Caco-2 (cell line): ENCODE data around the gene LTA4H. TPM values are rescaled to one million over a fixed set of nuclear protein-coding genes. Genes with fewer than 3 reads are reported as not detected.

Experiments
- BruUV-seq: library from RNA; stranded (reverse); fragments of 400-500 nt; replicated peaks from 2 replicates; lab custom pipeline; 2021; lab: Mats Ljungman, UMichigan
- CTCF ChIA-PET: fragments of 300-600 bp; sonication (Branson Sonifier 250); formaldehyde crosslinking; loops from one replicate; lab custom pipeline; 2022; ENCODE audit warnings: antibody characterized with exemption; lab: Charles Lee
- POLR2A ChIA-PET: fragments of 300-600 bp; sonication (Branson Sonifier 250); formaldehyde crosslinking; loops from one replicate; lab custom pipeline; 2022; ENCODE audit warnings: antibody characterized with exemption; lab: Charles Lee
- DNase-seq, 2 experiments: peaks; one replicate each; pipeline versions ENCODE4 v3.0.0 to v3.0.0-alpha.2; 2020 to 2022
- H3K27me3 ChIP-seq: replicated peaks from 2 replicates; pipeline ENCODE4 v1.6.0; 2011; ENCODE audit warnings: low read length; ENCODE audit not compliant: control insufficient read depth, insufficient read depth
- H3K36me3 ChIP-seq: 2 replicates; pipeline ENCODE4 v1.5.1; 2011; ENCODE audit warnings: low read length; ENCODE audit not compliant: control insufficient read depth, insufficient read depth
- H3K4me1 ChIP-seq: fragments of 250-450 bp; sonication (Bioruptor Pico); 2 replicates; pipeline ENCODE4 v1.5.1; 2020; ENCODE audit warnings: mild to moderate bottlenecking
- H3K4me3 ChIP-seq: 2 replicates; pipeline ENCODE4 v1.5.1; 2011; ENCODE audit warnings: low read depth, mild to moderate bottlenecking, control low read depth, low read length
- H3K9me3 ChIP-seq: fragments of 250-450 bp; sonication (Bioruptor Pico); 2 replicates; pipeline ENCODE4 v1.5.1; 2020; ENCODE audit warnings: mild to moderate bottlenecking, moderate library complexity
- H3K27ac Mint-ChIP-seq: one replicate; pipeline ENCODE4 v1.8.0; 2022; ENCODE audit warnings: mixed read lengths; ENCODE audit not compliant: unreplicated experiment
- H3K27me3 Mint-ChIP-seq: one replicate; pipeline ENCODE4 v1.8.0; 2022; ENCODE audit warnings: mixed read lengths; ENCODE audit not compliant: insufficient read depth, unreplicated experiment
- H3K36me3 Mint-ChIP-seq: one replicate; pipeline ENCODE4 v1.8.0; 2022; ENCODE audit warnings: mild to moderate bottlenecking, mixed read lengths; ENCODE audit not compliant: insufficient read depth, unreplicated experiment
- H3K4me1 Mint-ChIP-seq: one replicate; pipeline ENCODE4 v1.8.0; 2022; ENCODE audit warnings: low read depth, mixed read lengths; ENCODE audit not compliant: unreplicated experiment
- H3K4me3 Mint-ChIP-seq: one replicate; pipeline ENCODE4 v1.8.0; 2022; ENCODE audit warnings: mild to moderate bottlenecking, moderate library complexity, mixed read lengths; ENCODE audit not compliant: unreplicated experiment
- H3K9me3 Mint-ChIP-seq: one replicate; pipeline ENCODE4 v1.8.0; 2022; ENCODE audit warnings: mixed read lengths; ENCODE audit not compliant: unreplicated experiment
- intact Hi-C: fragments of 100-400 bp; cut with micrococcal nuclease; formaldehyde crosslinking; loops from one replicate; pipeline ENCODE4 v1.10.0; 2022; ENCODE audit not compliant: unreplicated experiment
- total RNA-seq: library from RNA; stranded (reverse); gene quantifications from 2 replicates; pipeline ENCODE4 v1.2.3, GENCODE V29; 2022
- TF ChIP-seq, protein P1 (sequence below), 2 experiments: fragments of 200-600 bp in 1 of 2; IDR thresholded peaks; 1 replicate in 1 of 2; 2 replicates in 1 of 2; pipeline versions ENCODE4 v1.5.1 to v1.8.0; 2011 to 2022; ENCODE audit warnings: antibody characterized with exemption in 1 of 2, control low read depth in 1 of 2, inconsistent platforms in 1 of 2, low read depth in 1 of 2, low read length in 1 of 2, mild to moderate bottlenecking in 1 of 2, moderate library complexity in 1 of 2; ENCODE audit not compliant: insufficient read depth in 1 of 2, severe bottlenecking in 1 of 2, unreplicated experiment in 1 of 2

The LTA4H gene
- total RNA-seq, 1 experiment from 2014 or later: 56.7 TPM

DNA sequence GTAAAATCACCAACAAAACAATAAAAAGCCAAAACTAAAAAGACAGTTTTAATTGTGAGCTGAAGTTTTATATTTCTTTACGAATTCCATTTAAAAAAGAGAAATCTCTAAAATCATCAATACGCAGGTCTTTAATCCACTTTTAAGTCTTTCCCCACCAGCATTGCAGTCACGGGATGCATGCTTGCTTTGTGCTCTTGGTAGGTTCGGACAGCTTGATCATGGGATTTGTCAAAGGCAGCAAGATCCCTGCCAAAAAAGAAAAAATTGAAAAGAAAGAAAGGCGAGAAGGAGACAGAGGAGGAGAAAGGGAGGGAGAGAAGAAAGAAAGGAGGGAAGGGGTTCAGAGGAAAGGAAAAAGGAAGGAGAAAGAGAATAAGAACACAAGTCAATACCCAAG is 34.5 kb downstream of the LTA4H start:
- no peaks in the 10 kb centered on the region for H3K9me3 Mint-ChIP-seq
- H3K9me3 ChIP-seq: no peaks in the 10 kb centered on the region
- no peak overlapping the region for H3K4me3 ChIP-seq
- ChIA-PET CTCF (no interaction called here), POLR2A (no interaction called here)
- H3K36me3 ChIP-seq: no peaks in the 10 kb centered on the region
- H3K27me3 ChIP-seq: no peaks in the 10 kb centered on the region
- peaks cover 5% of the 10 kb centered on the region for H3K36me3 Mint-ChIP-seq
- intact Hi-C loops: no loop called here
- TF ChIP-seq, protein P1, sequence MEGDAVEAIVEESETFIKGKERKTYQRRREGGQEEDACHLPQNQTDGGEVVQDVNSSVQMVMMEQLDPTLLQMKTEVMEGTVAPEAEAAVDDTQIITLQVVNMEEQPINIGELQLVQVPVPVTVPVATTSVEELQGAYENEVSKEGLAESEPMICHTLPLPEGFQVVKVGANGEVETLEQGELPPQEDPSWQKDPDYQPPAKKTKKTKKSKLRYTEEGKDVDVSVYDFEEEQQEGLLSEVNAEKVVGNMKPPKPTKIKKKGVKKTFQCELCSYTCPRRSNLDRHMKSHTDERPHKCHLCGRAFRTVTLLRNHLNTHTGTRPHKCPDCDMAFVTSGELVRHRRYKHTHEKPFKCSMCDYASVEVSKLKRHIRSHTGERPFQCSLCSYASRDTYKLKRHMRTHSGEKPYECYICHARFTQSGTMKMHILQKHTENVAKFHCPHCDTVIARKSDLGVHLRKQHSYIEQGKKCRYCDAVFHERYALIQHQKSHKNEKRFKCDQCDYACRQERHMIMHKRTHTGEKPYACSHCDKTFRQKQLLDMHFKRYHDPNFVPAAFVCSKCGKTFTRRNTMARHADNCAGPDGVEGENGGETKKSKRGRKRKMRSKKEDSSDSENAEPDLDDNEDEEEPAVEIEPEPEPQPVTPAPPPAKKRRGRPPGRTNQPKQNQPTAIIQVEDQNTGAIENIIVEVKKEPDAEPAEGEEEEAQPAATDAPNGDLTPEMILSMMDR (IDR thresholded peaks at IDR 0.05; ENCODE audit: insufficient read depth in 1 of 2, low read depth in 1 of 2, low read length in 1 of 2, severe bottlenecking in 1 of 2, unreplicated experiment in 1 of 2): no peak
- peaks cover 19% of the 10 kb centered on the region for H3K4me1 Mint-ChIP-seq
- BruUV-seq: no TSS peak
- no peak for DNase-seq
- no peak overlapping the region for H3K4me3 Mint-ChIP-seq
- no peak overlapping the region for H3K27ac Mint-ChIP-seq
- no peaks in the 10 kb centered on the region; the same call in 1 of the 2 replicates for H3K4me1 ChIP-seq
- no peaks in the 10 kb centered on the region for H3K27me3 Mint-ChIP-seq

DNA sequence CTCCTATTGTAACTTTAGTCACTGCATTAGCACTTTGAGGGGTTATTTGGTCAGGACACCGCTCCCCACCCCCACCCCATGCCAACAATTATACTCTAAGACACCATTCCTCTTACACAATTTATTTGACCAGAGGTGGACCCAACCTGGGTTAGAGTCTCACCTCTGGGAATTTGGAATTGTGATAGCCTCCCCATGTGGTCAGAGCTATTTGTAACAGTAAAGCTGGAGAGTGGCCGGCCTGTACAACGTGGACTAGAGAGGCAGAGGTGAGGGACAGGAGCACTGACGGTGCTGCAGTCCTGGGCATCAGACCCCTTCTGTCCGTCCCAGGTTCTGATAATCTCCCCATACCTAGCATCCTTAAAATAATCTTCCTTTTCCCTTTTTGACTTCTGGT is 35.9 kb downstream of the LTA4H start:
- H3K9me3 ChIP-seq: no peaks in the 10 kb centered on the region
- intact Hi-C loops: loop anchor here (1.0 to 10.0 kb wide), 3 partner anchors 40 to 415 kb away; no protein-coding TSS in a partner anchor
- H3K27me3 ChIP-seq: no peaks in the 10 kb centered on the region
- no peak overlapping the region for H3K4me3 ChIP-seq
- H3K9me3 Mint-ChIP-seq: no peaks in the 10 kb centered on the region
- CTCF ChIA-PET: interaction anchor here (1.6 to 2.3 kb wide), 3 partner anchors 34 to 81 kb away, joined by 4 to 24 read pairs (median 9); no protein-coding TSS in a partner anchor
- H3K4me3 Mint-ChIP-seq: no peak overlapping the region
- BruUV-seq: no TSS peak
- TF ChIP-seq, protein P1 (IDR thresholded peaks at IDR 0.05; ENCODE audit: insufficient read depth in 1 of 2, low read depth in 1 of 2, low read length in 1 of 2, severe bottlenecking in 1 of 2, unreplicated experiment in 1 of 2): no peak
- H3K36me3 ChIP-seq: no peaks in the 10 kb centered on the region
- H3K27ac Mint-ChIP-seq: no peak overlapping the region
- no peaks in the 10 kb centered on the region; the same call in 1 of the 2 replicates for H3K4me1 ChIP-seq
- H3K4me1 Mint-ChIP-seq: peaks cover 20% of the 10 kb centered on the region
- no peak for DNase-seq
- POLR2A ChIA-PET: interaction anchor here (0.6 kb wide), 1 partner anchor 61 kb away, joined by 3 read pairs; no protein-coding TSS in a partner anchor
- H3K36me3 Mint-ChIP-seq: peaks cover 5% of the 10 kb centered on the region
- H3K27me3 Mint-ChIP-seq: no peaks in the 10 kb centered on the region

DNA sequence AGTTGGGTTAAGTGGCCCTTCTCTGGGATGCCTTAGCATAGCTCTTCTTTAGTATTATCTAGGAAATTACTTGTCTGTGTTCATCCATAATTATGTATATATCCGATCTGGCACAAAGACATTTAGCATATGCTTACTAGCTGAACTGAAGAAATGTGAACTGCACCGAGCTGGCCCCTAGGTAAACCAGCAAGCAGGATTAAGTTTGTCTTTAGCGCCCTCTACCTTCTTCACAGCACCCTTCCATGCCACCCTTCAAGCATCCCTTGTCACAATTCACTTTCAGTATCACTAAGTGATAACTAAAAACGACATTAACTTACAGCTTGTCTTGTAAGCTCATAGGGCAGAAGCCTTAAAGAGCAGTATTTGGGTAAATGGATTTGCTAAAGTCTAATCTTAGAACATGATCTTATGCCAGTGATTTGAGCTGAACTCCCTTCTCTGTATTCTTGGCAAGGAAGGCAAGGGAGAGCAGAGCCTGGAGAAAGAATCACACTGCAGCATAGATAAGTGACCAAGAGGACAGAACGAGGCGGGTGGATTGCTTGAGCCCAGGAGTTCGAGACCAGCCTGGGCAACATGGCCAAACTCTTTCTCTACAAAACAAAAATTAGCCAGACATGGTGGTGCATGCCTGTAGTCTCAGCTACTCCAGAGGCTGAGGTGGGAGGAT is 36.6 kb downstream of the LTA4H start:
- DNase-seq: peak; percentile 55 to 58
- H3K27me3 ChIP-seq: no peaks in the 10 kb centered on the region
- Mint-ChIP-seq H3K27me3 (no peaks in the 10 kb centered on the region), H3K9me3 (no peaks in the 10 kb centered on the region), H3K27ac (no peak overlapping the region), H3K36me3 (peaks cover 5% of the 10 kb centered on the region), H3K4me3 (no peak overlapping the region), H3K4me1 (peaks cover 20% of the 10 kb centered on the region)
- POLR2A ChIA-PET: interaction anchor here (0.6 kb wide), 2 partner anchors 62 to 194 kb away, joined by 3 to 7 read pairs; no protein-coding TSS in a partner anchor
- intact Hi-C loops: loop anchor here (1.0 to 10.0 kb wide), 4 partner anchors 39 to 414 kb away; no protein-coding TSS in a partner anchor
- no peaks in the 10 kb centered on the region for H3K9me3 ChIP-seq
- no peak overlapping the region for H3K4me3 ChIP-seq
- H3K36me3 ChIP-seq: no peaks in the 10 kb centered on the region
- CTCF ChIA-PET: interaction anchor here (0.5 to 2.3 kb wide), 11 partner anchors 9 to 424 kb away, joined by 3 to 24 read pairs (median 4); partner anchors contain the start of gene CCDC38
- no TSS peak for BruUV-seq
- TF ChIP-seq, protein P1 (IDR thresholded peaks at IDR 0.05; ENCODE audit: insufficient read depth in 1 of 2, low read depth in 1 of 2, low read length in 1 of 2, severe bottlenecking in 1 of 2, unreplicated experiment in 1 of 2): peak; percentile 64 to 67
- no peaks in the 10 kb centered on the region; the same call in 1 of the 2 replicates for H3K4me1 ChIP-seq
